HG02973 (cell line): ENCODE measurements around the gene POGZ.

Experiments used
- ATAC-seq: cut with Tn5 transposase; IDR thresholded peaks from one replicate; pipeline ENCODE4 v1.9.1; 2021; ENCODE audit warnings: moderate library complexity; ENCODE audit not compliant: unreplicated experiment

Gene POGZ

GRCh38 chr1:151372058-151372934, 87.0 kb downstream of the POGZ start, which contains the start of gene SELENBP1:
Gene SELENBP1 (minus strand): TSS chr1:151372705. CDS start chr1:151372641, 64 bp downstream.
- ATAC-seq: no peak

- ATAC-seq: no peak
Observed at GRCh38 chr1:151371370-151372057, 87.8 kb downstream of the POGZ start.

- ATAC-seq: no peak
Observed at GRCh38 chr1:151370211-151370911, 88.9 kb downstream of the POGZ start.

DNA sequence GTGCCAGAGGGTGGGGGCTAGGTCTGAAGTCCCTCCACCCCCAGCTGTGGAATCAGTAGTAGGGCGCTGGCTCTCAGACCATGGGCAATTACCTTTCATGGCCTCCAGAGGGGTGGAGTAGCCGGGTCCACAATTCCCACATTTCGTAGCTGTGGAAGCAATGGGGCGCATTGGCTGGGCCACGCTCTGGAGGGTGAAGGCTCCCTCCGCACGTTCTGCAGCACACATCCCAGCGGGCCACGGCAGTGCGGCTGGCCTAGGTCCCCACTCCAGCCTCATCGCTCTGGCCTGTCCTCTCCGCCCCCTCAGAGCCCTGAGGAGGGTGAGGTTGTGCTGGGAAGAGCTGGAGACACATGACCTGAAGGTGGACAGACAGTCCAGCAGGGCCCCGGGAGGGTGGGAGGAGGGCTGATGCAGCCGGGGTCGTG, 89.7 kb downstream of the POGZ start:
- no peak for ATAC-seq

- no peak for ATAC-seq
Observed at GRCh38 chr1:151369302-151369610, 90.0 kb downstream of the POGZ start.

GRCh38 chr1:151368393-151369301, 90.6 kb downstream of the POGZ start:
- ATAC-seq: no peak

DNA sequence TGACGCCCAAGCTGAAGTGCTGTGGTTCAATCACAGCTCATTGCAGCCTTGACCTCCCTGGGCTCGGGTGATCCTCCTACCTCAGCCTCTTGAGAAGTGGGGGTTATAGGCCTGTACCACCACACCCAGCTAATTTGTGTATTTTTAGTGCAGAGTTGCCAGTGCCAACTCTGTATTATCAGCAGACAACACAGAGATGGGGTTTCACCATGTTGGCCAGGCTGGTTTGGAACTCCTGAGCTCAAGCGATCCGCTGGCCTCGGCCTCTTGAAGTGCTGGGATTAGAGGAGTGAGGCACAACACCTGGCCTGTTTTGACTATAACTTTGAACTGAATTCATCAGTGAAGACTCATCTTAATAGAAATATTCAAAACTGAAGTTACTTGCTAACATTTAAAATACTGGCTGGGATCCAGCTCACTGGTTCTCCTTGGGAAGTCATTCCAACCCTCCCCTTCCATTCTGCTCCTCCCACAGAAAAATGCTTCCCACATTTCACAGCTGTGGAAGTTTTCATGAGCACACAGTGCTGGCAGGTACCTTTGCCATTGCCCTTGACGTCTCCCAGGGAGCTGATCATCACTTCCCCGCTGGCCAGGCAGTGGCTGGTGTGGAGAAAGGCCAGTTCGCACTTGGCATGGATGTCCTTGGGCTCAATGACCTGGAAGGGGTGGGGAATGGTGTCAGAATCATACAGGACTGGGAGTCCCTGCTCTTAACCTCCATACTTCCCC, 91.5 kb downstream of the POGZ start:
- ATAC-seq: no peak

DNA sequence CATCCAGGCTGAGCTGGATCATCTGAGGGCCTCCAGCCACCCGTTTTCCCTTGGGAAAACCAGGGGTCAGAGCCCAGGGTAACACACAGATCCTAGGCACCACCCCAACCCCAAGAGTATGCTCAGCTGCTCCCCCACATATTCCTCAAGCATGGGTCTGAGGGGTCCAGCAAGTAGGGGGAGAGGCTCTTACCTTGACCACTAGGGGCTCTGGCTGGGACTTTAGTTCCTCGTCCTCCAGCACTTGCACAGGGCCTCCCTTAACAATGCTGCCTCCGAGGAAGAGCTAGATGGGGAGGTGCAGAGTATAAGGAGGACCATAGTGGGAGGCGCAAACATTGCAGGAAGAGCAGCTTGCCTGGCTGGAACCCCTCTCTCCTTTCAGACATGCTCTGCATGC, 94.3 kb downstream of the POGZ start:
- ATAC-seq: no peak

GRCh38 chr1:151362308-151363155, 96.8 kb downstream of the POGZ start:
- no peak for ATAC-seq

DNA sequence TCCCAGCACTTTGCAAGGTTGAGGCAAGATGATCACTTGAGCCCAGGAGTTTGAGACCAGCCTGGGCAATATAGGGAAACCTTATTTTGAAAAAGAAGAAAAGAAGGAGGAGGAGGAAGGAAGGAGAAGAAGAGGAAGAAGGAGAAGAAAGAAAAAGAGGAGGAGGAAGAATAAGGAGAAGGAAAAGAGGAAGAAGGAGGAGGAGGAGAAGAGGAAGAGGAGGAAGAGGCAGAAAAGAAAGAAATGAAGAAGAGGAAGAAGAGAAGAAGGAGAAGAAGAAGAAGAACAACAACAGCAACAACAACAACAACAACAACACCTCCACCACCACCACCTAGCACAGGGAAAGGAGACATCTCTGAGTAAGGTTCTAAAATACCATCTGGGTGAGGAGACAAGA, 97.4 kb downstream of the POGZ start:
- no peak for ATAC-seq

DNA sequence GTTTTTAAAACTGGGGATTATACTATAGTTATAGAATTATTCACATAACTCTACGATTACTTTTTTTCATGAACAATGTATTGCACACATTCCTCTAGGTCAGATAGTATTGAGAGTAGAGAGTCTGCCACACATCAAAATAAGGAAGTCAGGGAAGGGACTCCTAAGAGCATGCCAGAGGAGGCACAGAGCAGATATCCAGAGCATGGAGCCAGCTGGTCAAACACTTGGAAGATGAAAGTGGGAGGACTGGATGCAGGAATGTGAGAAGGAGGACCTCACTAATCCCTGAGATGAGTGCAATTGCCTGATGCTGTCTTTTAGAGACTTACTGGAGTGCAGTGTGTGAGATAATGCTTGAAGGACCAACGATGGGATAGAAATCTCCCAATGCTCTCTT, 102.6 kb downstream of the POGZ start:
- ATAC-seq: no peak
